Prostate gland (tissue), 2 donors: ENCODE measurements around the gene SPPL3. TPM values are rescaled to one million over a fixed set of nuclear protein-coding genes. Genes with fewer than 3 reads are reported as not detected.

Experiments
- DNase-seq: peaks from one replicate; pipeline ENCODE4 v3.0.0-alpha.2; 2019; ENCODE audit warnings: low spot score
- H3K27ac ChIP-seq, 2 donors: fragments of 200-600 bp; sonication (generic); 2 replicates each; pipeline ENCODE4 v1.5.1; 2017 to 2019
- H3K27me3 ChIP-seq: fragments of 200-600 bp; sonication (generic); replicated peaks from 2 replicates; pipeline ENCODE4 v1.5.1; 2019; ENCODE audit not compliant: insufficient read depth
- H3K36me3 ChIP-seq, 2 donors: fragments of 200-600 bp; sonication (generic); 1 replicate in 1 of 2; 2 replicates in 1 of 2; pipeline versions ENCODE4 v1.5.1 to v1.8.1; 2017 to 2019
- H3K4me1 ChIP-seq: fragments of 200-600 bp; sonication (generic); replicated peaks from 2 replicates; pipeline ENCODE4 v1.5.1; 2019
- H3K4me3 ChIP-seq, 2 donors: fragments of 200-600 bp; sonication (generic); 2 replicates each; pipeline ENCODE4 v1.5.1; 2017 to 2019
- H3K9me3 ChIP-seq: fragments of 200-600 bp; sonication (generic); 2 replicates; pipeline ENCODE4 v1.5.1; 2017
- POLR2A ChIP-seq: fragments of 450-650 bp; IDR thresholded peaks from one replicate; pipeline ENCODE4 v1.6.1; 2016; ENCODE audit warnings: antibody characterized with exemption, mild to moderate bottlenecking
- POLR2AphosphoS5 ChIP-seq: sonication (generic); formaldehyde crosslinking; IDR thresholded peaks from one replicate; pipeline ENCODE4 v1.6.1; 2017; ENCODE audit warnings: antibody characterized with exemption
- WGBS: methylation state at CpG from one replicate; pipeline ENCODE4 v1.1.5; 2018; 5-methylcytosine and 5-hydroxymethylcytosine counted together
- intact Hi-C: fragments of 100-400 bp; cut with DNase I; formaldehyde crosslinking; loops from one replicate; pipeline ENCODE4 v1.14.2; 2022
- total RNA-seq, 2 donors: library from RNA; depleted of rRNA; stranded (reverse); fragments of >200 nt; gene quantifications; one replicate each; pipeline ENCODE4 v1.1.0, GENCODE V29; 2016
- TF ChIP-seq, protein P1 (sequence below), 4 experiments: fragments of 200-600 bp in 2 of 4; fragments of 450-650 bp in 2 of 4; sonication (generic) in 2 of 4; IDR thresholded peaks; 1 replicate in 3 of 4; 2 replicates in 1 of 4; pipeline ENCODE4 v1.5.1; 2016 to 2019; ENCODE audit warnings: antibody characterized with exemption in 4 of 4, mild to moderate bottlenecking in 2 of 4, moderate library complexity in 2 of 4

SPPL3 gene
- total RNA-seq, 2 donors from 2014 or later: 36.0 to 37.1 TPM

DNA sequence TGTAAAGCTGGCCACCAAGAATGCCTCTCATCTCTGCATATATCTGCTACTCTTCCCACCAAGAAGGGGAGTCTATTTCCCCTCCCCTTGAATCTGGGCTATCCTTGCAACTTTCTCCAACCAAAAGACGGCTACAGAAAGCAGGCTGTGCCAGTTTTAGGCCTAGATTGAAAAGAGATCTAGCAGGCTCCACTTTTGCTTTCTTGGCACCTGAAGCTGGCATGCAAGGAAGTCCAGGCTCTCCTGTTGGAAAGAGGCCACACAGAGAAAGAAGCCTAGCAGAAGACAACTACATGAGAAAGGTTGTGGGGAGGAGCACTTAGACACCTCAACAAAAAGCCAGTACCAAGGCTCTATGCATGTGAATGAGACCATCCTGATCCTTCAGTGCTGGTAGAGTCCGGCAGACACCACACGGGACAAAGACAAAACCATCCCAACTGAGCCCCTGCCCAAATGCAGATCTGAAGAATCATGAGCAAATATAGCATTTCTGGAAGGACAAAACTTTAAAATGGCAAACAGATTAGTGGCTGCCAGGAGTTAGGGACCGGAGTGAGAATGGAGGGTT lies 68.0 kb downstream of the SPPL3 start:
- Histone ChIP-seq H3K27ac (peak overlapping the region in 1 of 2 donors; percentile 12), H3K4me3 (no peak overlapping the region), H3K9me3 (no peaks in the 10 kb centered on the region), H3K4me1 (no peaks in the 10 kb centered on the region), H3K36me3 (no peaks in the 10 kb centered on the region), H3K27me3 (no peaks in the 10 kb centered on the region)
- WGBS: 67% methylated on average over 4 of the region's 4 CpGs
- intact Hi-C loops: no loop called here
- DNase-seq: peak; percentile 55
- TF ChIP-seq POLR2A: no peak
- TF ChIP-seq, protein P1, sequence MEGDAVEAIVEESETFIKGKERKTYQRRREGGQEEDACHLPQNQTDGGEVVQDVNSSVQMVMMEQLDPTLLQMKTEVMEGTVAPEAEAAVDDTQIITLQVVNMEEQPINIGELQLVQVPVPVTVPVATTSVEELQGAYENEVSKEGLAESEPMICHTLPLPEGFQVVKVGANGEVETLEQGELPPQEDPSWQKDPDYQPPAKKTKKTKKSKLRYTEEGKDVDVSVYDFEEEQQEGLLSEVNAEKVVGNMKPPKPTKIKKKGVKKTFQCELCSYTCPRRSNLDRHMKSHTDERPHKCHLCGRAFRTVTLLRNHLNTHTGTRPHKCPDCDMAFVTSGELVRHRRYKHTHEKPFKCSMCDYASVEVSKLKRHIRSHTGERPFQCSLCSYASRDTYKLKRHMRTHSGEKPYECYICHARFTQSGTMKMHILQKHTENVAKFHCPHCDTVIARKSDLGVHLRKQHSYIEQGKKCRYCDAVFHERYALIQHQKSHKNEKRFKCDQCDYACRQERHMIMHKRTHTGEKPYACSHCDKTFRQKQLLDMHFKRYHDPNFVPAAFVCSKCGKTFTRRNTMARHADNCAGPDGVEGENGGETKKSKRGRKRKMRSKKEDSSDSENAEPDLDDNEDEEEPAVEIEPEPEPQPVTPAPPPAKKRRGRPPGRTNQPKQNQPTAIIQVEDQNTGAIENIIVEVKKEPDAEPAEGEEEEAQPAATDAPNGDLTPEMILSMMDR (IDR thresholded peaks at IDR 0.05): no peak
- peak; percentile 34 for TF ChIP-seq POLR2AphosphoS5

DNA sequence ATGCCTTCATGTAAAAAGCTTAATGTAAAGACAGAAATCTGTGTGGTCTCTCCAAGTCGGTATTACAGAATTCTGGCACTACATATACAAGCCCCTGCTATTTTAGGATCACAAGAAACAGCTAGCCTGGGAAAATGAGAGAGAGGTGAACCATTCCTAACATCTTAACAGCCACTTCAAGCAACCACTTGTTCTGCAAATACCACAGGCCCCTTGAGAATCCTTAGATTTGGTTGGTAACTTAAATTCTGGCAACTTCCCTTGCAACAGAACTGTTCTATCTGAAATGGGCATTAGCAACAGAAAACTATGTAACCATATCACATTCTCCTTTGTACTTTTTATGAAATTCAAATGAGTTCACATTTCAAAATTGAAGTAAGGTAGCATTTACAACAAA lies 68.5 kb downstream of the SPPL3 start:
- intact Hi-C loops: no loop called here
- WGBS: 8% methylated on average over 1 of the region's 1 CpG
- Histone ChIP-seq H3K4me1 (no peaks in the 10 kb centered on the region), H3K27ac (peak overlapping the region in 1 of 2 donors; percentile 12), H3K36me3 (no peaks in the 10 kb centered on the region), H3K27me3 (no peaks in the 10 kb centered on the region), H3K4me3 (no peak overlapping the region), H3K9me3 (no peaks in the 10 kb centered on the region)
- no peak for DNase-seq
- TF ChIP-seq, protein P1 (IDR thresholded peaks at IDR 0.05): no peak
- TF ChIP-seq POLR2AphosphoS5: no peak

DNA sequence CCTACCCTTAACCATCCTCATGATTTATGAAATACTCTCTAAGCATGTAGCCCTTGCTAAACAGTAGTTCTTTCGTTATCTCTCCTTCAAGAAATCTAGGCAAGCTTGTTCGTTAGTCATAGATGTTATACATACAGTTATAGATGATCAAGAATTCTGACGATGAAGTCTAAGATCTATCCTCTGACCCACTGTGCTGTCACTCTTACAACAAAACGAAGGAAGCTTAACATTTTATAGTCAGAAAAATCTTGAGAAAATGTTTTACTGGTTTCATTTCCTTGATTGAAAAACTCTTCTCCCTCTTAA lies 68.9 kb downstream of the SPPL3 start:
- intact Hi-C loops: no loop called here
- H3K27me3 ChIP-seq: no peaks in the 10 kb centered on the region
- TF ChIP-seq POLR2A: no peak
- TF ChIP-seq, protein P1 (IDR thresholded peaks at IDR 0.05): no peak
- H3K27ac ChIP-seq: peak overlapping the region in 1 of 2 donors; percentile 27
- no peak overlapping the region for H3K4me3 ChIP-seq
- DNase-seq: no peak
- H3K36me3 ChIP-seq: no peaks in the 10 kb centered on the region
- 9% methylated on average over 4 of the region's 4 CpGs for WGBS
- no peaks in the 10 kb centered on the region for H3K9me3 ChIP-seq
- no peaks in the 10 kb centered on the region for H3K4me1 ChIP-seq

DNA sequence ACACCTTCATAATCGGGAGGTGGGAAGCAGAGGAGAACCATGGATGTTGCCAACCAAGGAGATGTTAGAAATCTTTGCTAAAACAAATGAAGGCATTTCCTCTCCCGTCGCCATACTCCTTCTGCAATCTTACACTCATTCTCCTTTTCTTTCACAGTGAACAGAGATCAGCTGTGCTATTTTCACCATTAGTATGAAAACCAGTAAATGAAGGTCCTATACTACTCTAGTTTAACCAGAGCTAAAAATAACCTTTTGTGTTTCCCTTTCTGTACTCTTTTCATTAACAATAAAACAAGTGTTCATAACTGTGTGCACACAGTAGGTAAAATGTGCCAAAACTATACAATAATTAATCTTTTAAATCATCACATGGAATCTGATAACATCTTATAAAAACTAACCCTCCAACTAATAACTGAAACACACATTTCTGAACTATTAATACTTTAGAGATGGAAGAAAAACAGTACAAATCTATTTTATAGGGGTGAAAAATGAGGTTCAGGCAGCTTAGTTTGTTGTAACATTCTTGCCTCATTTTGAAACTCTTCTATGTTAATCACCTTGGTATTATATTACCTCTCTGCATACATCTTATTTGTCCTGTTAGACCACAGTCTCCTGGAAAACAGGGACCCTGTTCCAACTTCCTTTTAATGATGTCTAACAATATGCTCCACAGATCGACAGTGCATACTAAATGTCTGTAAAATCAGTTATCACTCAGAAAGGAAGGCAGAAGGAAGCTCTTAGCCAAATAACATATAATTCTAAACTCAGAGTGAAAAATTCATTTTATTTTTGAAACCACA lies 69.5 kb downstream of the SPPL3 start:
- intact Hi-C loops: no loop called here
- Histone ChIP-seq H3K9me3 (no peaks in the 10 kb centered on the region), H3K36me3 (no peaks in the 10 kb centered on the region), H3K4me1 (no peaks in the 10 kb centered on the region), H3K27ac (peak overlapping the region in 1 of 2 donors; percentile 27), H3K27me3 (no peaks in the 10 kb centered on the region), H3K4me3 (no peak overlapping the region)
- no peak for DNase-seq
- no peak for TF ChIP-seq POLR2AphosphoS5
- TF ChIP-seq, protein P1 (IDR thresholded peaks at IDR 0.05): no peak
- WGBS: 49% methylated on average over 4 of the region's 4 CpGs

DNA sequence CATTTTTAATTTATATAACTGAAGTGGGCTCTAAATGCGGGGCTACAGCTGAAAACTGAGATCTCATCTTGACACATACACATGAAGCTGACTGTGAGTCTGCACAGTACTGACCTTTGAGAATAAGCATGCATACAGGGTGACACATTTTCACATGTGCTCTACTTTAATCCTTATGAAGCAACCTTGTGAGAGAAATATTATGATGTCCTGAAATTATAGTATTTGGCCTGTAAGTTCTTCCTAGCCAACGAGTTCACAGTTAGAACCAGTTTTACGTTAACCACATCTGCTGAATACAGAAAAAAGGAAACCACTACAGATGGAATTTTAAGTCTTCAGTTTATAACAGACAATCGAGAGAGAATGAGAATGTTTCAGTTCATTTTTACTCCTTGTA lies 70.3 kb downstream of the SPPL3 start:
- WGBS: 70% methylated on average over 4 of the region's 4 CpGs
- TF ChIP-seq, protein P1 (IDR thresholded peaks at IDR 0.05): no peak
- TF ChIP-seq POLR2A (no peak), POLR2AphosphoS5 (no peak)
- H3K27ac ChIP-seq: no peak overlapping the region
- no peak for DNase-seq
- H3K4me1 ChIP-seq: no peaks in the 10 kb centered on the region
- no peaks in the 10 kb centered on the region for H3K27me3 ChIP-seq
- H3K4me3 ChIP-seq: no peak overlapping the region
- no peaks in the 10 kb centered on the region for H3K36me3 ChIP-seq
- intact Hi-C loops: no loop called here
- H3K9me3 ChIP-seq: no peaks in the 10 kb centered on the region
